ENCODE data around the gene GRM1.

Gene GRM1

DNA sequence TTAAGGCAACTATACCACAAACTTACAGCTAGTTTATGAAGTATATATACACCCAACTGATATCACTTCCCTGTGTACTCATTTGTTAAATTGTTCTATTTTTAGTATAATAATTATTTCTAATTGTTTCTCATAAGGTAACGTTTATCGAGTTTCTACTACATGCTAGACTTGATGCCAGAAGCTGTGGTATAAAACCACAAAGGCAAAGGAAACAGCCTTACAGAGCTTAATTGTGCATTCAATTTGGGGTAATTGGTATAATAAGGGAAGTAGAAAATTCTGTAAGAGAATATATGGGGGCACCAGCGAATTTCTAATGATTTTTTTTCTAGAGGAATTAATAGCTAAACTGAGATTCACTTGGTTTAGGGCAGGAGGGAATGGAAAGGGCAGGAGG, 183.9 kb downstream of the GRM1 start:
- Histone ChIP-seq H3K4me1 (ENCODE audit: control insufficient read depth in 1 of 2, insufficient read depth in 2 of 2, low read length in 2 of 2) (no peaks in the 10 kb centered on the region), H3K14ac (ENCODE audit: low read length) (no peak overlapping the region), H4K91ac (ENCODE audit: low read depth, low read length) (no peak overlapping the region), H3K79me1 (ENCODE audit: low read length) (no peaks in the 10 kb centered on the region), H4K8ac (ENCODE audit: low read depth, low read length) (no peak overlapping the region), H3K4me3 (ENCODE audit: low read depth, low read length) (no peak overlapping the region), H3K4me2 (ENCODE audit: low read length) (no peak overlapping the region), H3K4ac (ENCODE audit: low read depth, low read length) (no peak overlapping the region), H3K27me3 (ENCODE audit: insufficient read depth, low read length) (no peaks in the 10 kb centered on the region), H2BK5ac (ENCODE audit: low read depth, low read length, poor library complexity) (no peak overlapping the region), H3K9me3 (ENCODE audit: insufficient read depth, low read depth, low read length) (no peaks in the 10 kb centered on the region), H3K9ac (ENCODE audit: low read length) (no peak overlapping the region), H3K27ac (ENCODE audit: low read depth, low read length) (no peak overlapping the region), H3K23ac (ENCODE audit: low read length) (no peak overlapping the region), H3K18ac (ENCODE audit: low read length) (no peak overlapping the region), H2AFZ (ENCODE audit: insufficient read depth, low read length, poor library complexity) (no peak overlapping the region), H3K36me3 (ENCODE audit: control insufficient read depth in 1 of 2, insufficient read depth in 2 of 2, low read length in 2 of 2) (no peaks in the 10 kb centered on the region), H4K12ac (ENCODE audit: low read depth, low read length) (no peak overlapping the region), H2BK120ac (ENCODE audit: insufficient read depth, low read length, poor library complexity) (no peak overlapping the region), H2BK12ac (ENCODE audit: low read length) (no peak overlapping the region), H3K79me2 (ENCODE audit: control insufficient read depth, insufficient read depth, low read length, poor library complexity) (no peaks in the 10 kb centered on the region), H2AK5ac (ENCODE audit: low read length) (no peak overlapping the region)
- WGBS (ENCODE audit: extremely low coverage, insufficient coverage, insufficient read length) = no CpG with 5 or more reads among the region's 3 CpGs
- DNase-seq = no peak

GRCh38 chr6:146219101-146219500, 190.2 kb downstream of the GRM1 start:
- no peak overlapping the region for H2BK5ac ChIP-seq (ENCODE audit: low read depth, low read length, poor library complexity)
- no peaks in the 10 kb centered on the region for H3K4me1 ChIP-seq (ENCODE audit: control insufficient read depth in 1 of 2, insufficient read depth in 2 of 2, low read length in 2 of 2)
- H4K12ac ChIP-seq (ENCODE audit: low read depth, low read length) = no peak overlapping the region
- no peak for DNase-seq
- H3K18ac ChIP-seq (ENCODE audit: low read length) = no peak overlapping the region
- no peak overlapping the region for H2BK120ac ChIP-seq (ENCODE audit: insufficient read depth, low read length, poor library complexity)
- H2AK5ac ChIP-seq (ENCODE audit: low read length) = no peak overlapping the region
- no peak overlapping the region for H4K8ac ChIP-seq (ENCODE audit: low read depth, low read length)
- H3K23ac ChIP-seq (ENCODE audit: low read length) = no peak overlapping the region
- no peak overlapping the region for H3K27ac ChIP-seq (ENCODE audit: low read depth, low read length)
- H3K79me2 ChIP-seq (ENCODE audit: control insufficient read depth, insufficient read depth, low read length, poor library complexity) = no peaks in the 10 kb centered on the region
- no CpG with 5 or more reads among the region's 3 CpGs for WGBS (ENCODE audit: extremely low coverage, insufficient coverage, insufficient read length)
- H3K9me3 ChIP-seq (ENCODE audit: insufficient read depth, low read depth, low read length) = no peaks in the 10 kb centered on the region
- H3K4ac ChIP-seq (ENCODE audit: low read depth, low read length) = no peak overlapping the region
- H3K79me1 ChIP-seq (ENCODE audit: low read length) = no peaks in the 10 kb centered on the region
- H3K4me2 ChIP-seq (ENCODE audit: low read length) = no peak overlapping the region
- no peak overlapping the region for H3K9ac ChIP-seq (ENCODE audit: low read length)
- H2BK12ac ChIP-seq (ENCODE audit: low read length) = no peak overlapping the region
- no peak overlapping the region for H2AFZ ChIP-seq (ENCODE audit: insufficient read depth, low read length, poor library complexity)
- no peaks in the 10 kb centered on the region for H3K36me3 ChIP-seq (ENCODE audit: control insufficient read depth in 1 of 2, insufficient read depth in 2 of 2, low read length in 2 of 2)
- H3K14ac ChIP-seq (ENCODE audit: low read length) = no peak overlapping the region
- H3K27me3 ChIP-seq (ENCODE audit: insufficient read depth, low read length) = no peaks in the 10 kb centered on the region
- H4K91ac ChIP-seq (ENCODE audit: low read depth, low read length) = no peak overlapping the region
- no peak overlapping the region for H3K4me3 ChIP-seq (ENCODE audit: low read depth, low read length)

GRCh38 chr6:146224449-146224848, 195.6 kb downstream of the GRM1 start:
- H3K9ac ChIP-seq (ENCODE audit: low read length) = no peak overlapping the region
- H3K23ac ChIP-seq (ENCODE audit: low read length) = no peak overlapping the region
- H3K36me3 ChIP-seq (ENCODE audit: control insufficient read depth in 1 of 2, insufficient read depth in 2 of 2, low read length in 2 of 2) = no peaks in the 10 kb centered on the region
- H3K79me2 ChIP-seq (ENCODE audit: control insufficient read depth, insufficient read depth, low read length, poor library complexity) = no peaks in the 10 kb centered on the region
- H4K91ac ChIP-seq (ENCODE audit: low read depth, low read length) = no peak overlapping the region
- H3K4ac ChIP-seq (ENCODE audit: low read depth, low read length) = no peak overlapping the region
- H4K8ac ChIP-seq (ENCODE audit: low read depth, low read length) = no peak overlapping the region
- no peak for DNase-seq
- H3K18ac ChIP-seq (ENCODE audit: low read length) = no peak overlapping the region
- H3K79me1 ChIP-seq (ENCODE audit: low read length) = no peaks in the 10 kb centered on the region
- H3K27ac ChIP-seq (ENCODE audit: low read depth, low read length) = no peak overlapping the region
- H2BK5ac ChIP-seq (ENCODE audit: low read depth, low read length, poor library complexity) = no peak overlapping the region
- no peak overlapping the region for H2BK120ac ChIP-seq (ENCODE audit: insufficient read depth, low read length, poor library complexity)
- no peaks in the 10 kb centered on the region for H3K9me3 ChIP-seq (ENCODE audit: insufficient read depth, low read depth, low read length)
- no peak overlapping the region for H3K4me3 ChIP-seq (ENCODE audit: low read depth, low read length)
- no peaks in the 10 kb centered on the region for H3K4me1 ChIP-seq (ENCODE audit: control insufficient read depth in 1 of 2, insufficient read depth in 2 of 2, low read length in 2 of 2)
- no peak overlapping the region for H4K12ac ChIP-seq (ENCODE audit: low read depth, low read length)
- H3K27me3 ChIP-seq (ENCODE audit: insufficient read depth, low read length) = no peaks in the 10 kb centered on the region
- H3K14ac ChIP-seq (ENCODE audit: low read length) = no peak overlapping the region
- H2BK12ac ChIP-seq (ENCODE audit: low read length) = no peak overlapping the region
- no peak overlapping the region for H2AK5ac ChIP-seq (ENCODE audit: low read length)
- no peak overlapping the region for H2AFZ ChIP-seq (ENCODE audit: insufficient read depth, low read length, poor library complexity)
- no peak overlapping the region for H3K4me2 ChIP-seq (ENCODE audit: low read length)
- WGBS (ENCODE audit: extremely low coverage, insufficient coverage, insufficient read length) = no CpG with 5 or more reads among the region's 3 CpGs

DNA sequence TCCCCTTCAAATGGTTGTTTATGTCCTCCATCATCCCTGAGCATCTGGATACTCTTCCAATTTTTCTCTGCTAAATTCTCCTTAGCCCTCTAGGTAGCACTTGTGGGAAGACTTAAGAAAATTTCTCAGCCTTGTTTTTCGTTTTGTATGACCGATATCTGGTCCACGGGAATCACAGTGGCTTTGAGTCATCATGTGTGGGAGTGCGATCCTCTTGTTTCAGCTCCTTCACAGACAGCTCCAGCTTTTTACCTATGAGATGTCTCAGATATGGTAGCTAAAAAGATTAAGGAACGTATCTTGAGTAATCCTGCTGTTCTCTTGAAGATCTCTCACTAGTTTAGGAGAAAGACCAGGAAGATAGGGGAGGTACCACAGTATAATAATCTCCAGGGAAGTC, 196.1 kb downstream of the GRM1 start:
- Histone ChIP-seq H3K27me3 (ENCODE audit: insufficient read depth, low read length) (no peaks in the 10 kb centered on the region), H2BK120ac (ENCODE audit: insufficient read depth, low read length, poor library complexity) (no peak overlapping the region), H3K79me2 (ENCODE audit: control insufficient read depth, insufficient read depth, low read length, poor library complexity) (no peaks in the 10 kb centered on the region), H3K9ac (ENCODE audit: low read length) (no peak overlapping the region), H3K4ac (ENCODE audit: low read depth, low read length) (no peak overlapping the region), H3K27ac (ENCODE audit: low read depth, low read length) (no peak overlapping the region), H3K9me3 (ENCODE audit: insufficient read depth, low read depth, low read length) (no peaks in the 10 kb centered on the region), H2BK5ac (ENCODE audit: low read depth, low read length, poor library complexity) (no peak overlapping the region), H4K91ac (ENCODE audit: low read depth, low read length) (no peak overlapping the region), H3K18ac (ENCODE audit: low read length) (no peak overlapping the region), H3K14ac (ENCODE audit: low read length) (no peak overlapping the region), H3K36me3 (ENCODE audit: control insufficient read depth in 1 of 2, insufficient read depth in 2 of 2, low read length in 2 of 2) (no peaks in the 10 kb centered on the region), H2AFZ (ENCODE audit: insufficient read depth, low read length, poor library complexity) (no peak overlapping the region), H2BK12ac (ENCODE audit: low read length) (no peak overlapping the region), H3K4me2 (ENCODE audit: low read length) (no peak overlapping the region), H3K4me3 (ENCODE audit: low read depth, low read length) (no peak overlapping the region), H3K4me1 (ENCODE audit: control insufficient read depth in 1 of 2, insufficient read depth in 2 of 2, low read length in 2 of 2) (no peaks in the 10 kb centered on the region), H4K12ac (ENCODE audit: low read depth, low read length) (no peak overlapping the region), H4K8ac (ENCODE audit: low read depth, low read length) (no peak overlapping the region), H2AK5ac (ENCODE audit: low read length) (no peak overlapping the region), H3K79me1 (ENCODE audit: low read length) (no peaks in the 10 kb centered on the region), H3K23ac (ENCODE audit: low read length) (no peak overlapping the region)
- no CpG with 5 or more reads among the region's 5 CpGs for WGBS (ENCODE audit: extremely low coverage, insufficient coverage, insufficient read length)
- no peak for DNase-seq
